NCI-H146 treated with DMSO at 0.1 percent for 48 hours (cell line): Measurements from ENCODE around the gene OR2W1.

ENCODE experiments used
- DNase-seq: peaks from one replicate; lab custom pipeline; 2025; ENCODE audit not compliant: unreplicated experiment; lab: John Stamatoyannopoulos, UW

Gene OR2W1

DNA sequence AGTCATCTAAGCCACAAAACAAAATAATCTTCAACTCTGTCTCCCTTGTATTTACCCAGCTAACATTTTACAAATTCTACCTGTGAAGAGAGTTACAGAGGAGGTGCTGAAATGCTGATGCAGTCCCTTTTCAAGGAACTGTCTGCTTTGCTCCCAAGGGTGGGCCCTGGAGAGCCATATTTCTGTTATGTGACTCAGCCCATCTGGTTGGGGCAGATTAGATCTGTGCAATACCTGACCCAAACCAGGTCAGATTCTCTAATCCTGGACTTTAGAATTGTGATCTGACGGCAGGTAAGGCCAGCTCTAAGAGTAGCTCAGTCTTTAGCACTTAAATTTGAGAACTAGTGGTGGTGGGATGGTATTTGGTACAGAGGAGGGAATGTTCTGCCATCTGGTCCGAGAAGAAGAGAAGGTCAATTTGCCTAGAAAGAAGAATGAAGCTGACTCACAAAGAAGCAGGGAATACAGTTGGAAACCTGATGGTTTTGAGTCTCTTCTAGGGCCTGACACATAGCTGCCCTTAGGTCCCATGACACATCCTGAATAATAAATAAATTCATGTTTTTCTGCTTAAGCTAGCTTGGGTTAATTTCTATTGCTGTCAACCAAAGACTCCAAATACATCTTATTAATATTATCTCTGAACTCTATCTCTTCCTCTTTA, 48.0 kb downstream of the OR2W1 start:
- no peak for DNase-seq

DNA sequence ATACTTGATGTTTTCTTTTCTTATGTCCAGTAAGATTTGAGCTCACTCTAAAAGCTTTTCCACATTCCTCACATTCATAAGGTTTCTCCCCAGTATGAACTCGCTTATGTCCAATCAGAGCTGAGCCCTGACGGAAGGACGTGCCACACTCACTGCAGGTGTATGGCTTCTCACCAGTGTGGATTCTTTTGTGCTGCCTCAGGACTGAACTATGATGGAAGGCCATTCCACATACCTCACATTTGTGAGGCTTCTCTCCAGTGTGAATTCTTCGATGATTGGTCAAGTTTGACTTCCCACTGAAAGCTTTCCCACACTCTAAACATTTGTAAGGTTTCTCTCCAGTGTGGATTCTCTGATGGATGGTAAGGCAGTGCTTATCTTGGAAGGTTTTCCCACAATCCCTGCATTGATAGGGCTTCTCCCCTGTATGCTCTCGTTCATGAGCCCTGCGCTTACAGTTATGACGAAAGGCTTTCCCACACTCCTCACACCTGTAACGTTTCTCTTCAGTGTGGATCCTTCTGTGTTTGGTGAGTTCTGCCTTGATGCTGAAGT, 49.8 kb downstream of the OR2W1 start:
- no peak for DNase-seq
